Measurements from ENCODE around the gene ARHGEF11. TPM values are rescaled to one million over a fixed set of nuclear protein-coding genes. Genes with fewer than 3 reads are reported as not detected.

Gene ARHGEF11
- total RNA-seq, 6 donors from 2014 or later = 39.2 to 170 (median 50.9) TPM

- 14% methylated on average over 30 to 50 of the region's 60 CpGs for WGBS, 2 donors
- H3K4me3 ChIP-seq = peak within 1 kb of the TSS; percentile 36 to 70 (median 54)
- no peaks in the 10 kb centered on the region for H3K36me3 ChIP-seq
- H3K4me1 ChIP-seq = peaks cover 33 to 62% (median 44%) of the 10 kb centered on the region in 4 donors
- TF ChIP-seq POLR2AphosphoS5 (IDR thresholded peaks at IDR 0.05) (peak in 1 of 2 donors; percentile 65), POLR2A (IDR thresholded peaks at IDR 0.05) (peak in 1 of 4 donors; percentile 28), CTCF (IDR thresholded peaks at IDR 0.05) (peak in 1 of 6 experiments; percentile 7), EP300 (IDR thresholded peaks at IDR 0.05) (no peak)
- peaks cover 0 to 16% (median 6%) of the 10 kb centered on the region in 4 donors for H3K27me3 ChIP-seq
- DNase-seq (peak in 1 of 2 donors; percentile 83), ATAC-seq (ENCODE audit: low FRiP score in 2 of 2) (no peak)
- no peaks in the 10 kb centered on the region for H3K9me3 ChIP-seq
- H3K27ac ChIP-seq = peak within 1 kb of the TSS; percentile 87 to 93 (median 91)
These were observed 152.2 kb downstream of the ARHGEF11 start, which contains the start of gene PEAR1 for GRCh38 chr1:156893048-156893953. Gene PEAR1 (plus strand): TSS chr1:156893718. CDS start chr1:156903927, 10,209 bp downstream.

- peak overlapping the region; percentile 87 to 93 (median 91) for H3K27ac ChIP-seq
- H3K4me3 ChIP-seq = peak overlapping the region in 3 of 4 donors; percentile 21 to 70 (median 57)
These were observed 153.1 kb downstream of the ARHGEF11 start for GRCh38 chr1:156892190-156893047.

GRCh38 chr1:156889802-156890580 lies 155.6 kb downstream of the ARHGEF11 start:
- ATAC-seq (ENCODE audit: low FRiP score in 2 of 2) (peak; percentile 54 to 70), DNase-seq (peak in 1 of 2 donors; percentile 78)
- TF ChIP-seq POLR2AphosphoS5 (IDR thresholded peaks at IDR 0.05) (no peak), CTCF (IDR thresholded peaks at IDR 0.05) (peak; percentile 60 to 80 (median 70)), POLR2A (IDR thresholded peaks at IDR 0.05) (no peak), EP300 (IDR thresholded peaks at IDR 0.05) (no peak)
- H3K36me3 ChIP-seq = no peaks in the 10 kb centered on the region
- peaks cover 10 to 33% (median 16%) of the 10 kb centered on the region in 4 donors for H3K4me1 ChIP-seq
- H3K27me3 ChIP-seq = peaks cover 0 to 16% (median 6%) of the 10 kb centered on the region in 4 donors
- WGBS, 2 donors = 42 to 50% methylated on average over 8 of the region's 8 CpGs
- H3K4me3 ChIP-seq = no peak overlapping the region
- H3K9me3 ChIP-seq = no peaks in the 10 kb centered on the region
- no peak overlapping the region for H3K27ac ChIP-seq

More at GRCh38 chr1:156892190-156893047, 153.1 kb downstream of the ARHGEF11 start:
- no peaks in the 10 kb centered on the region for H3K9me3 ChIP-seq
- H3K27me3 ChIP-seq = peaks cover 0 to 16% (median 6%) of the 10 kb centered on the region in 4 donors
- TF ChIP-seq CTCF (IDR thresholded peaks at IDR 0.05) = peak; percentile 72 to 89 (median 85)
- TF ChIP-seq EP300 (IDR thresholded peaks at IDR 0.05) = no peak
- no peak for TF ChIP-seq POLR2A (IDR thresholded peaks at IDR 0.05)
- TF ChIP-seq POLR2AphosphoS5 (IDR thresholded peaks at IDR 0.05) = peak in 1 of 2 donors; percentile 42
- 4 to 8% methylated on average over 42 to 48 of the region's 48 CpGs for WGBS, 2 donors
- no peaks in the 10 kb centered on the region for H3K36me3 ChIP-seq
- peaks cover 24 to 54% (median 35%) of the 10 kb centered on the region in 4 donors for H3K4me1 ChIP-seq
- DNase-seq (peak; percentile 91 to 98), ATAC-seq (ENCODE audit: low FRiP score in 2 of 2) (peak; percentile 90 to 94)

- no peaks in the 10 kb centered on the region for H3K36me3 ChIP-seq
- no peaks in the 10 kb centered on the region for H3K27me3 ChIP-seq
- 50 to 61% methylated on average over 6 of the region's 6 CpGs for WGBS, 2 donors
- ATAC-seq (ENCODE audit: low FRiP score in 2 of 2) (no peak), DNase-seq (no peak)
- no peak for TF ChIP-seq POLR2A (IDR thresholded peaks at IDR 0.05)
- TF ChIP-seq CTCF (IDR thresholded peaks at IDR 0.05) = no peak
- TF ChIP-seq POLR2AphosphoS5 (IDR thresholded peaks at IDR 0.05) = no peak
- no peak for TF ChIP-seq EP300 (IDR thresholded peaks at IDR 0.05)
- no peak overlapping the region for H3K4me3 ChIP-seq
- no peaks in the 10 kb centered on the region for H3K9me3 ChIP-seq
- peaks cover 5 to 15% (median 6%) of the 10 kb centered on the region in 4 donors for H3K4me1 ChIP-seq
- no peak overlapping the region for H3K27ac ChIP-seq
These were observed 157.8 kb downstream of the ARHGEF11 start for GRCh38 chr1:156887734-156888133.

Data from upper lobe of left lung (tissue), 6 donors.